ENCODE results near the gene CORO2B. TPM values are rescaled to one million over a fixed set of nuclear protein-coding genes. Genes with fewer than 3 reads are reported as not detected.

The CORO2B gene
- total RNA-seq, 2 donors from 2014 or later: 1.0 to 4.0 TPM

- no peaks in the 10 kb centered on the region for H3K36me3 ChIP-seq (replicated peaks in 1 of 2; ENCODE audit: insufficient read depth in 1 of 2, low read depth in 2 of 2)
- 61 to 73% methylated on average over 8 of the region's 8 CpGs for WGBS, 2 donors
- intact Hi-C loops (cut with DNase I): no loop called here
- DNase-seq: no peak
- no peaks in the 10 kb centered on the region for H3K4me1 ChIP-seq
- TF ChIP-seq CTCF (IDR thresholded peaks at IDR 0.05) (no peak), POLR2A (IDR thresholded peaks at IDR 0.05) (no peak)
- no peak overlapping the region for H3K27ac ChIP-seq
- H3K9me3 ChIP-seq: no peaks in the 10 kb centered on the region
- ATAC-seq: no peak
- H3K4me3 ChIP-seq: no peak overlapping the region
- no peaks in the 10 kb centered on the region for H3K27me3 ChIP-seq
Observed at GRCh38 chr15:68687136-68687735, 108.4 kb downstream of the CORO2B start.

- intact Hi-C loops (cut with DNase I): no loop called here
- Histone ChIP-seq H3K4me3 (no peak overlapping the region), H3K27ac (no peak overlapping the region), H3K27me3 (no peaks in the 10 kb centered on the region), H3K36me3 (replicated peaks in 1 of 2; ENCODE audit: insufficient read depth in 1 of 2, low read depth in 2 of 2) (no peaks in the 10 kb centered on the region), H3K4me1 (no peaks in the 10 kb centered on the region), H3K9me3 (no peaks in the 10 kb centered on the region)
- DNase-seq (peak in 3 of 4 donors; percentile 27 to 45 (median 30)), ATAC-seq (no peak)
- no peak for TF ChIP-seq CTCF (IDR thresholded peaks at IDR 0.05)
- TF ChIP-seq POLR2A (IDR thresholded peaks at IDR 0.05): no peak
- WGBS, 2 donors: 24 to 32% methylated on average over 4 to 6 of the region's 6 CpGs
Observed at GRCh38 chr15:68691705-68692104, 112.9 kb downstream of the CORO2B start.

- WGBS, 2 donors: 31 to 41% methylated on average over 3 of the region's 3 CpGs
- Histone ChIP-seq H3K4me3 (no peak overlapping the region), H3K27me3 (no peaks in the 10 kb centered on the region), H3K9me3 (no peaks in the 10 kb centered on the region), H3K4me1 (no peaks in the 10 kb centered on the region), H3K36me3 (replicated peaks in 1 of 2; ENCODE audit: insufficient read depth in 1 of 2, low read depth in 2 of 2) (no peaks in the 10 kb centered on the region), H3K27ac (no peak overlapping the region)
- intact Hi-C loops (cut with DNase I): no loop called here
- DNase-seq (no peak), ATAC-seq (no peak)
- TF ChIP-seq CTCF (IDR thresholded peaks at IDR 0.05) (no peak), POLR2A (IDR thresholded peaks at IDR 0.05) (no peak)
Observed at GRCh38 chr15:68693071-68693470, 114.3 kb downstream of the CORO2B start.

GRCh38 chr15:68694111-68694510 lies 115.3 kb downstream of the CORO2B start:
- H3K36me3 ChIP-seq (replicated peaks in 1 of 2; ENCODE audit: insufficient read depth in 1 of 2, low read depth in 2 of 2): no peaks in the 10 kb centered on the region
- no peaks in the 10 kb centered on the region for H3K9me3 ChIP-seq
- H3K4me1 ChIP-seq: no peaks in the 10 kb centered on the region
- ATAC-seq (no peak), DNase-seq (no peak)
- no peak for TF ChIP-seq CTCF (IDR thresholded peaks at IDR 0.05)
- no peak for TF ChIP-seq POLR2A (IDR thresholded peaks at IDR 0.05)
- intact Hi-C loops (cut with DNase I): no loop called here
- no peak overlapping the region for H3K4me3 ChIP-seq
- H3K27ac ChIP-seq: no peak overlapping the region
- no peaks in the 10 kb centered on the region for H3K27me3 ChIP-seq
- 87 to 93% methylated on average over 4 of the region's 4 CpGs for WGBS, 2 donors

- DNase-seq (no peak), ATAC-seq (no peak)
- H3K27ac ChIP-seq: no peak overlapping the region
- H3K9me3 ChIP-seq: no peaks in the 10 kb centered on the region
- H3K4me3 ChIP-seq: no peak overlapping the region
- H3K36me3 ChIP-seq (replicated peaks in 1 of 2; ENCODE audit: insufficient read depth in 1 of 2, low read depth in 2 of 2): no peaks in the 10 kb centered on the region
- intact Hi-C loops (cut with DNase I): no loop called here
- no peak for TF ChIP-seq CTCF (IDR thresholded peaks at IDR 0.05)
- no peak for TF ChIP-seq POLR2A (IDR thresholded peaks at IDR 0.05)
- H3K4me1 ChIP-seq: no peaks in the 10 kb centered on the region
- 70 to 72% methylated on average over 9 of the region's 9 CpGs for WGBS, 2 donors
- no peaks in the 10 kb centered on the region for H3K27me3 ChIP-seq
Observed at GRCh38 chr15:68695061-68695595, 116.3 kb downstream of the CORO2B start.
